Panc1 (cell line): Measurements from ENCODE around the gene MNDA.

Experiments
- CTCF ChIP-seq: fragments of 450-650 bp; IDR thresholded peaks from 2 replicates; pipeline ENCODE4 v1.5.1; 2017; ENCODE audit warnings: mild to moderate bottlenecking
- TF ChIP-seq, protein P1 (sequence below), 2 experiments: IDR thresholded peaks; 2 replicates each; pipeline ENCODE4 v1.6.1; 2011 to 2012; ENCODE audit warnings: low read depth in 2 of 2, control low read depth in 1 of 2, low read length in 1 of 2, mild to moderate bottlenecking in 1 of 2, moderate library complexity in 1 of 2; ENCODE audit not compliant: insufficient read depth in 1 of 2

- no peak for TF ChIP-seq CTCF
- TF ChIP-seq, protein P1, sequence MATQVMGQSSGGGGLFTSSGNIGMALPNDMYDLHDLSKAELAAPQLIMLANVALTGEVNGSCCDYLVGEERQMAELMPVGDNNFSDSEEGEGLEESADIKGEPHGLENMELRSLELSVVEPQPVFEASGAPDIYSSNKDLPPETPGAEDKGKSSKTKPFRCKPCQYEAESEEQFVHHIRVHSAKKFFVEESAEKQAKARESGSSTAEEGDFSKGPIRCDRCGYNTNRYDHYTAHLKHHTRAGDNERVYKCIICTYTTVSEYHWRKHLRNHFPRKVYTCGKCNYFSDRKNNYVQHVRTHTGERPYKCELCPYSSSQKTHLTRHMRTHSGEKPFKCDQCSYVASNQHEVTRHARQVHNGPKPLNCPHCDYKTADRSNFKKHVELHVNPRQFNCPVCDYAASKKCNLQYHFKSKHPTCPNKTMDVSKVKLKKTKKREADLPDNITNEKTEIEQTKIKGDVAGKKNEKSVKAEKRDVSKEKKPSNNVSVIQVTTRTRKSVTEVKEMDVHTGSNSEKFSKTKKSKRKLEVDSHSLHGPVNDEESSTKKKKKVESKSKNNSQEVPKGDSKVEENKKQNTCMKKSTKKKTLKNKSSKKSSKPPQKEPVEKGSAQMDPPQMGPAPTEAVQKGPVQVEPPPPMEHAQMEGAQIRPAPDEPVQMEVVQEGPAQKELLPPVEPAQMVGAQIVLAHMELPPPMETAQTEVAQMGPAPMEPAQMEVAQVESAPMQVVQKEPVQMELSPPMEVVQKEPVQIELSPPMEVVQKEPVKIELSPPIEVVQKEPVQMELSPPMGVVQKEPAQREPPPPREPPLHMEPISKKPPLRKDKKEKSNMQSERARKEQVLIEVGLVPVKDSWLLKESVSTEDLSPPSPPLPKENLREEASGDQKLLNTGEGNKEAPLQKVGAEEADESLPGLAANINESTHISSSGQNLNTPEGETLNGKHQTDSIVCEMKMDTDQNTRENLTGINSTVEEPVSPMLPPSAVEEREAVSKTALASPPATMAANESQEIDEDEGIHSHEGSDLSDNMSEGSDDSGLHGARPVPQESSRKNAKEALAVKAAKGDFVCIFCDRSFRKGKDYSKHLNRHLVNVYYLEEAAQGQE (IDR thresholded peaks at IDR 0.05; ENCODE audit: insufficient read depth in 1 of 2, low read depth in 2 of 2, low read length in 1 of 2): no peak
Observed at GRCh38 chr1:158799689-158800088, 31.5 kb upstream of the MNDA start.
